Measurements from ENCODE around the gene LRRC59.

Gene LRRC59

DNA sequence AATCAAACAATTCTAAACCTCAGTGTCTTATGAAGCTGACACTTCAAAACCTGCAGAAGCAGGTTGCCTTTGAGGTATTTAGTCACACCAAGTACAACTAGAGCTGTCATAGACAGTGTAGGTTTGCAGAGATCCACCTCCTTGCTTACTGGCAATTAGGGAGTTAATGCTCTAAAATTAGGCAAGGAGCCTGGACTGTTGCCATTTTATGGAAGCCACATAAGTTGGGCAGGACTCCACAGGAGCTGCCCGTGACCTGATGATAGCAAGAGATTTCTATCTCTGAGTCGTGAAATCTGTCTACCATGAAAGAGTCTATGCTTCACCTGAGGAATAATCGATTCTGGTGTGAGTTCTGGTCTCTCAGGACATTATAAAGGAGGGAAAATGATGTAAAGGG lies 15.4 kb downstream of the LRRC59 start:
- DNase-seq = no peak

DNA sequence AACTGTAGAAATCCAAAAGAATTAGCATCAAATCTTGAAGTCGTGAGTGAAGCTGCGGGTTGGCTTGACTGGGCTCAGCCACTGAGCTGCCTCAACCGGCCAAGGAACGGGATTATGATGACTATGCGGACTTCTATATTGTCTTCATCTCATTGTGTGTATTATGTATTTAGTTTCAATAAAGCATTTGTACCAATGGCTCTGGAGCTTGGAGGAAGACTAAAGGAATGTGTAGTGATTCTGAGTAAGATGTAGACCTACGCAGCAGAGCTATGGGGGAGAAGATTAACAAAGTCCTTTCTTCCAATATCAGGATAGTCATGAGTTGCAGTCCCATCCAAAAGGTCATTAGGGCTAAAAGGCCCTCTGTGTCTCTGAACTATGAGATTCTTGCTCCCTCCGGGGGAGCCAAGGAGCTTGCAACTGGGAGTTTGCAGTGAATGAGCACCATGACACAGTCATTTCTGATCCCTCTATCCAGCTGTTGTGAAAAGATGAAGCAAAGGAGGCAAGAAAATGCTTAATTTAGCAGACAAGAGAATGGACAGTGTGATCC lies 16.0 kb downstream of the LRRC59 start:
- no peak for DNase-seq

DNA sequence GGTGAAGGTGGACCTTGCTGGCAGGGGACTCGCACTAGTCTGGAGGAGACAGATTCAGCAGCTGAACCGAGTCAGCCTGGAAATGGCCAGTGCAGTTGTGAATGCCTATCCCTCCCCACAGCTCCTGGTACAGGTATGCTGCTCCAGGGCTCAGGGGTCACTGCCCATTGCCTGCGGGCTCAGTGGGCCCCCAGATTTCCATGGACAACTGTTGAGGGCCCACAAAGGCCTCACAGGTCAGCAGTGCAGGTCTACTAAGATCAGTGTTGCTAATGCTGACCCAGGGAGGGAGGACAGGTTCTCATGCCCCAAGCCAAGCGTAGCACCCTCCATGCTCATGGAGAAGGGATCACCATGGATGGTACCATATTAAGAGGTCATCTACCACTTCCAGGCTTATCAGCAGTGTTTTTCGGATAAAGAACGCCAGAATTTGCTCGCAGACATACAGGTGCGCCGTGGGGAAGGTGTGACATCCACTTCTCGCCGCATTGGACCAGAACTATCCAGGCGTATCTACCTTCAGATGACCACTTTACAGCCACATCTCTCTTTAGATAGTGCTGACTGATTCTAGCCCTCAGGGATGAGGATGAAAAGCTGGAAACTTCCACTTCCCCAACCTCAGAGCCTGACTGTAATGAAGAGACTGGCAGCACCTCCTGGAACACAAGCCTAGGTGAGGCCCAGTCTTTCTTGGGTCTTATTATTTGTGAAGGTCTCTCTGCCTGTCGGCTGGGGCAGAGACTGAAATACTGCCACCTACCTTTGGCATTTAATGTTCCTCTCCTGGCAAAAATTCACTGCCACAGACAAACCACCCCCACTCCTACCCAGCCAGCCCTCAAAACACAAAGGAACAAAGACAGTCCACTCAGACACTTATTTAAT lies 16.7 kb downstream of the LRRC59 start:
- no peak for DNase-seq

DNA sequence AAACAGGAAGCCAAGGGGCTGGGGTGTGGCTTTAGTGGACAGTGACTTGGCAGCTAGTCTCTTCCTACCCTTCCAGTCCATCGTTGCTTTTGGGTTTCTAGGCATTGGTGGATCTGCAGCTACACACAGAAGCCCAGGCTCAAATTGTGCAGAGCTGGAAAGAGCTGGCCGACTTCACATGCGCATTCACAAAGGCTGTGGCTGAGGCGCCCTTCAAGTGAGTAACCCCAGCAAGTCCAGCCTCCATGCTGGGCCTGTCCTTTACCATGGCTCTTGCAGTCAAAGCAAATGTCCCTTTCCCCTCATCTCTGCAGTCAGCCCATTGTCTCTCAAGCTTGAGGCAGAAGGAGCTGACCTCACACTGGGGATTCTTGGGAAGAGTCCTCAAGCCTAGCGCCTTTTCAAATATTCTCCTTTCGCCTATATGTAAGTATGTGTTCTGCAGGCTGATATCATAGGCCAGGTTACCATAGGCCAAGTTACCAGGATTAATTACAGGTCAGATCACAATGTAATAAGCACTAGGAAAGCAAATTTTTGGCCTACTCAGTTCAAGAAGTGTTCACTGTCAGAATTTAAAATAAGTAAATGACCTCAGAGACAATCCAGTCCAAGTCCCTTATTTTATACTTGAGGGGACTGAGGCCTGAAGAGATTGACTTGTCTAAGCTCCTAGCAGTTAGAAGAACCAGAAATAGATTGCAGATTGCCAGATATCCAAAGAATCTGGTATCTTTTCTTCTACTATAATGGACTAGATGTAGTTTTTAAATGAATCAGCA lies 17.8 kb downstream of the LRRC59 start:
- no peak for DNase-seq

DNA sequence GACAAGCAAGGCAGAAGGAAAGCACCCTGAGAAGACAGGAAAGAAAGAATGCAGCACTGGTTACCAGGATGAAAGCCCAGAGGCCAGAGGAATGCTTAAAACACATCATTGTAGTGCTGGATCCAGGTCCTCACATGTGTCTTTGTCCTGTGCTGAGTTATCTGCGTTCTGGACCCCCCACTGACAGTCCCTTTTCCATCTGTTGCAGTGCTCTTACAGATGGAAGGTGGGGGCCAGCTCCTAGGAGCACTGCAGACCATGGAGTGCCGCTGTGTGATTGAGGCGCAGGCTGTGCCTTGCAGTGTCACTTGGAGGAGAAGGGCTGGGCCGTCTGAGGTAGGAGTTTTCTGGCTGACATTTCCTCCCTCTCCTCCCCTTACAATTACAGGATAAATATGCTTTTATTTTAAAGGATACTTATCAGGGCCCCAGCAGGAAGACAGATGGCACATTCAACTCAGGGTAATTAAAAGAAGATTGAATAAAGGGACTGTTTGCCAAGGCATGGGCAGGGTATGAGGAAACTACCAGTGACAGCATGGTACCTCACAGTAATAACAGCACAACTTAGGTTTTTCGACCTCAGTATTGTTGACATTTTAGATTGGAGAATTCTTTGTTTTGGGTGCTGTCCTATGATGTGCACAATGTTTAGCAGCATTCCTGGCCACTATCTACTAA lies 21.3 kb downstream of the LRRC59 start:
- DNase-seq = peak; percentile 54

DNA sequence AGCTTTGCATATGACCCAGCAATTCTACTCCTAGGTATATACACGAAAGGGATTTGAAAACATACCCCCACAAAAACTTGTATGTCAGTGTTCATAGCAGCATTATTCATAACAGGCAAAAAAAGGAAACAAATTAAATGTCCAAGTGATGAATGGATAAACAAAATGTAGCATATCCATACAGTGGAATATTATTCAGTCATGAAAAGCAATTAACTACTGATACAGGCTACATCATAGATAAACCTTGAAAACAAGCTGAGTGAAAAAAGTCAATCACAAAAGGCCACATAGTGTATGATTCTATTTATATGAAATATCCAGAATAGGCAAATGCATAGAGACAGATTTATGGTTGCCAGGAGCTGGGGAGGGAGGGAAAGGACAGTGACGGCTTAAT lies 23.6 kb downstream of the LRRC59 start:
- no peak for DNase-seq

DNA sequence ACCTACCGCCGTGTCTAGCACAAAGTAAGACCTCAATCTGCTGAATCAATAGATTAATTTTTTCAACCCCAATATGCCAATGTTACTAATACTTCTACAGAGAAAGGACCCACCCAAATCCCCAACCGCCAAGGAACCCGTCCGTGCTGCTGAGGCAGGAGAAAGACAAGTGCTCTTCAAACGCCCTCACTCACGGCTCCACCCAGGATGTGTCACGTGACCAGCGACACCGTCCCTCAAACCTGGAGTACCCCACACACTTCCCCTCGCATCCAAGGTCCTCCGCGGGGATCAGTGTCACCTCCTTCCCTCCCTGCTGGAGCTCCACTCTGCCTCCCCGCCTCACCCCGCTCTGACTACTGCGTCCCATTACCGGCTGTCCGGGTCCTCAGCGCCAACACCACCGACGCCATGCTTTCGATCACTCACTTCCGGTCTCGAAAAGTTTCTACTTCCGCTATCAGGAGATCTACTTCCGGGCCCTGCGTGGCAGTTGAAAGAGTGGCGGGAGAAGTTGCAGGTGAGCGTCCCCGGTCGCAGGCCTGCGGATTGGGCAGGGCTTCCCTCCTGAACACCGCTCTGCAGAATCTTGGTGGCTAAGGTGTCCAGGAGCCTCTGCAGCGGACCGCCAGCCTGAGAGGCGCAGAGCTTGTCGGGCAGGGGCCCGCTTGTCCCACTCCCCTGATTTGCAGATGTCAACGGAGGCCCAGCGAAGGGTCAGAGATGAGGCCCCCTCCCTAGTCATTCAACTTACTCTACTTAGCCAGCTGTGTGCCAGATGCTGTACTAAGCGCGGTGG lies 24.4 kb downstream of the LRRC59 start, which contains the start of the genes EME1 and MRPL27:
TSS of gene EME1 (plus strand) at position 472 of the 799 bp plus-strand sequence. CDS start 1,980 bp downstream, outside the sequence.
TSS of gene MRPL27 (minus strand) at position 427 of the 799 bp plus-strand sequence. CDS start at position 413, 14 bp downstream.
- peak; percentile 96 for DNase-seq

DNA sequence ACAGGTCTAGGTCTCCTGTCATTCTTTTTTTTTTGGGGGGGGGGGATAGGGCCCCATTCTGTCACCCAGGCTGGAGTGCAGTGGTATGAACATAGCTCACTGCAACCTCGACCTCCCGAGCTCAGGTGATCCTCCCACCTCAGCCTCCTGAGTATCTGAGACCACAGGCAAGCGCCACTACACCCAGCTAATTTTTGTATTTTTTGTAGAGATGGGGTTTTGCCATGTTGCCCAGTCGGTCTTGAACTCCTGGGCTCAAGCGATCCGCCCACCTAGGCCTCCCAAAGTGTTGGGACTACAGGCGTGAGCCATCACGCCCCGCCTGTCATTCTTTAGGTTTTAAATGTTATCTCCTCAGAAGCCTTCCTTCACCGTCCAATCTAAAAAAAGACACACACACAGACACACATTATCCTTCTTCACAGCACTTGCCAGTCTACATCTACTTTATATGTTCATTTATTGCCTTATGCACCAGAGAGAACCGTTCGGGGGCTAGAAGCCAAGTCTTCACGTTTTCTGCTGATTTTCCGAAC lies 25.0 kb downstream of the LRRC59 start:
- no peak for DNase-seq

DNA sequence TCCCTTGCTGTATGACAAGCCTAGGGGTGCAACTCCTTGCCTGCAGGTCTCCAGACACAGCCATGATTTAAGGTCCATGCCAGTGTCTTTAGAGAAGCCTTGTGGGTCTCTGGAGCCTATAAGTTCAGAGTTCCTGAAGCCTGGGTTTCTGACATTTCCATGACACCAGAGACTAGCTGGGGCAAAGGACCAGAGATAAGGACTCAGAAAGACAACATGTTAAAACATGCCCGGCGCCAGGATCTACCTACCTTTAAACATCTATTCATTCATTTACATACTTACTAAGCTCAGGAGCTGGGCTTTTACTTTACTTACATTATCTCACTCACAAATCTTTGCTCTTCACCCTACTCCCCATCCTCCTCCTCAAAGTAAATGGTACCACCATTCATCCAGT lies 25.8 kb downstream of the LRRC59 start:
- no peak for DNase-seq

DNA sequence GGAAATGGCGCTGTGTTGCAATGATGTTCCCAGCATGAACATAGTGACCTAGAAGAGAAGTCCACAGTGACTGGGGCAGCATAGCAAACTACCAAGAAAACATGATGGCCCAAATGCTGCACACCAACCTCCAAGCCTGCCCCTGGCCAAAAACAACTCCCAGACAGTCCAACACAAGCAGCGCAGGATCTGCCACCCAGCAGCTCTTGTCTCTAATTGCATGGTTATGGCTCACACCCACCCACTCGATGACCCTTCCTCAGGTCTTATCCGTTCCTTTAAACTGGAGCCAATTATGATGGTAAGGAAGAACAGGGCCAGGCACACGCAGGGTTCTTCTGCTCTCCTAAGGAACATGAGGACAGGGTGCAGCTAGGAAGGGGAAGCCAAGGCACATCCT lies 27.3 kb downstream of the LRRC59 start:
- DNase-seq = no peak

DNA sequence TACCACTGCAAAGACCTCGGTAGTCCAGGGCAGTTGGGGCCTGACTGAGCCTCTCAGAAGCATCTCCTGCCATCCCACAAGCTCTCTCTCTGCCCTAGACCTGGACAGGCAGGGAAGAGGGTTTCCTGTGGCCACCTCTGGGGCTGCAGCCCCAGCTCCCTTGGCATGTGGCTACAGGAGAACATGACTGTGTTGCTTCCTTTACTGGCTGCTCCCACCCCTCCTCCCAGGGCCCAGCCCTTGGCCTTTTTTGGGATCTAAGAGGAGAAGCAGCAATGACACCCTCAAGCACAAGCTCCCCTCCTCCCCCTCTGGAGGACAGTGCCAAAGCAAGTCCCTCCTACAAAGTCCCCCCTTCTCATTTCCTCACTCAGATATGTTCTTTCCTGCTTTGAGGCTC lies 29.9 kb downstream of the LRRC59 start:
- DNase-seq = no peak

DNA sequence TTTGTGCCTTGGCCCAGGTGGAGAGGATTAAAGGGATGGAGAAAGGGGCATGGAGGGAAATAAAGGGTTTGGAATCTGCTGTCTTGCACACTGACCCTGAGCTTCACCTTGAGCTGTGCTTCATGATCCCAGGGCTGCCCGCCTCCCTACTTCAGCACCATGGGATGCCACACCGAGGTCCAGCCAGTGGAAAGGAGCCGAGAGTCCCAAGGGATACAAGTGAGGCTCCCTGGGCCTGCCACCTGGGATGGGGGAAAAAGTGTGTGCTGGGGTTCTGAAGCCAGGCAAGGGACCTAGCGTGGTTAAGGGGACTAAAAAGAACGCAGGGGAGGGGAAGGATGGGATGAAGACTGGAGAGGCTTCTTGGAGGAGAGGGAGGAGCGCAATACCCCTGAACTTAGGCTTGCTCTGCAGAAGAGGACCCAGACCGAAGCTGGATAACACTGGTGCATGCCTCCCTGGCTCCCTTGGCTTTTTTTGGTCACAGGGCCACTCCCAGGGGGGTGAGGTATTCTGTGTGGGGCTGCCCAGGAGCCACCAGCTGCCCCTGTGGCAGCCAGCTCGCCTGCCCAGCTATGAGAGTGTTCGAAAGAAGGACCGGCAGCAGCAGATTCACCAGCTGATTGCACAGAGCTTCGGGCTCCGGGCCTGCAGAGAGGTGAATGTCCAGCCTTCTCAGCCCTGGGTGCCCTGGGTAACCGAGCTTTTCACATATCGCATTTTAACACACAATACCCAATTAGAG lies 31.5 kb downstream of the LRRC59 start:
- DNase-seq = peak; percentile 71

DNA sequence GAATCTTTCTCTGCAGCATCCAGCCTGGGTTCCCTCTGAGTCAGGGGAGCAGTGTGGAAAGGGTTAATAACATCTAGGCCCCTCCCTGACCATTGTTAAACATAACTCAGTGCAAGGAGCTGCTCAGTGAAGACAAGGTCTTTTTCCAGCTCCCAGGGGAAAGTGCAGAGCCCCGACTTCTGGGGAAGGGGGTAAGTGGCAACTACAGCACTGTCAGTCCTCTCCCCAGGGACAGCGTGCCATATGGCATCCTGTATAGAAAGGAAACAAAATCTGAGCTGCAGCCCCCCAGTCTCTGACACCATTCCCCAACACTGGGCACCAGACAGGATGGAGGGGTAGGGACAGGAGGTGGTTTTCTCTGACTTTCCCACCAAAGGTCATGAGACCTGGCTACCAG lies 32.2 kb downstream of the LRRC59 start:
- DNase-seq = peak; percentile 82

DNA sequence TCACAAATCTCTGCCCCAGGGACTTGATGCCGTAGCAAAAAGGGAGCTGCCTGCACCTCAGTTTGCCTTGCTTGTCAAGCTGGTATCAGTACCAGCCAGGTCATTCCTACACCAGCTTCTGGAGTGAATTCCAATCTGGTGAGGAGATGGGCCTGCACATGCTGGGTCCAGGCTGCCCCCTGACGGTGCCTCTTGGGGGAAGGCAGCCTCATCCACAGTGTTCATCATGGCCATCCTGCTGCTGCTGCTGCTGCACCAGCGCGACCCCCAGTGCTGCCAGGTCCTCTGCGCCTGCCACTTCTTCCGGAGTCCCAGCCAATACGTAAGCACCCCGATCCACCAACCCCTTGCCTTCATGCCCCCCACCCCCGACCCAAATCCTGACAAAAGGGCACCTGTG lies 32.6 kb downstream of the LRRC59 start:
- no peak for DNase-seq

DNA sequence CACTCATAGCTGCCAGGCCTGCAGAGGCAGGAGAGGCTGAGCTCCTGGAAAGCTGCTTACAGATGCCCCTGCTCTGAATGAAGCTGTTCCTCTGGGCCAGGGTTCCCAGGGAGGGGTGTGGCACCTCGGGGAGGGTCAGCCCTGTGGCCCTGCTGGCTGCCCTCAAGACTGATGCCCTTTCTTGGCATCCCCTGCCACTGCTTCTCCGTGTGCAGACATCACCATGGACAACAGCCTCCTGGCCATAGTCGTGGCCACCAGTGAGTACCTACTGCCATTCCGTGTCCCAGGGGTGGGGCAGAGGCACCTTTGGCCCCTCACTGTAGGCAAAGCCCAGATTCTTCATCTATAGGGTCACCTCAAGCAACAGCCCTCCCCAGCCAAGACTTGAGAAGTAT lies 33.3 kb downstream of the LRRC59 start:
- no peak for DNase-seq

DNA sequence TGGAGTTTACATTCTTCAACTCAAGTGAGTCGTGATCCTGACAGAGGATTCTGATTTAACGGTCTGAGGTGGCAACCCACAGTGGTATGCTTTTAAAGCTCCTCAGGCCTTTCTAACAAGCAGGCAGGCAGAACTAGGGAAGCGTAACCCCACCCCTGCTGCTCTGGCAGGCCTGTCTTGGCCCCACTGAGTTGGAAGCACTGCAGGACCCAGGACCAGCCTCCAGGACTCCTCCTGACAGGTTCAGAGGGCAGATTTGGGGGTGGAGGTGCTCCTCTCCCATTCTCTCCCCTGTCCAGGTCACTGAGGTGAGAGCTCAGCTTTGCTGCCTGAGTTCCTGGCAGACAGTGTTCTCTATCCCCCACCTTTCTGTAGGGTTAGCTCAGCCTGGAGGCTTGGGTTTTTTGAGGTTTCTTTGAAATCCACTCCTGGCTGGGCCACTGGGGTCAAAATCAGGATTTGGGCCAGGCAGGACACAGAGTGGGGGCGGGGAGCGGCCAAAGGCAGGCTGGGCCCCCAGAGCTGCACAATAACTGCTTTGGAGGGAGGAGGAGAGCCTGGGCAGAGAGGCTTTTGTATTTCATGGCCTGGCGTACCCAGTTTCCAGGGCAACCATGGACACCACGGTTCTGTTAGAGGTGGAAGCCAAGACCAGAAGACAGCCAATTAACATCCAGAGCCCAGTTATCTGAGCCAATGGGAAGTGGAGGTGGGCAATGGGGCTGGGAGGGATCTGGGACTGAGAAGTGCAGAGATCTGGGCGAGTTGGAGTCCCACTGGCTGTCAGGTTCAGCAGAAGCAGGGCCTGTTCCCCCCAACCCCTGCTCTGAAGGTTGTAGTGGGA lies 33.9 kb downstream of the LRRC59 start:
- no peak for DNase-seq

DNA sequence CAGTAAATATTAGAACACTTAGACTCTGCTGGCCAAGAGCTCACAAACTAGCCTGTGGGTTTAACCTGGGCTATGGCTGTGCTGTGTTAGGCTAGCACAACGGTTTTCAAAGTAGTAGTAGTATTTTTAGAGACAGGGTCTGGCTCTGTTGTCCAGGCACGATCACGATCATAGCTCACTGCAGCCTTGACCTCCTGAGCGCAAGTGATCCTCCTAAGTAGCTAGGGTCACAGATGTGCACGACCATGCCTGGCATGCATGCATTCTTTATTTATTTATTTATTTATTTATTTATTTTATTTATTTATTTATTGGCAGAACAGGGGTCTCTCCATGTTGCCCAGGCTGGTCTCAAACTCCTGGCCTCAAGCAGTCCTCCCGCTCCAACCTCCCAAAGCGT lies 34.7 kb downstream of the LRRC59 start:
- no peak for DNase-seq

DNA sequence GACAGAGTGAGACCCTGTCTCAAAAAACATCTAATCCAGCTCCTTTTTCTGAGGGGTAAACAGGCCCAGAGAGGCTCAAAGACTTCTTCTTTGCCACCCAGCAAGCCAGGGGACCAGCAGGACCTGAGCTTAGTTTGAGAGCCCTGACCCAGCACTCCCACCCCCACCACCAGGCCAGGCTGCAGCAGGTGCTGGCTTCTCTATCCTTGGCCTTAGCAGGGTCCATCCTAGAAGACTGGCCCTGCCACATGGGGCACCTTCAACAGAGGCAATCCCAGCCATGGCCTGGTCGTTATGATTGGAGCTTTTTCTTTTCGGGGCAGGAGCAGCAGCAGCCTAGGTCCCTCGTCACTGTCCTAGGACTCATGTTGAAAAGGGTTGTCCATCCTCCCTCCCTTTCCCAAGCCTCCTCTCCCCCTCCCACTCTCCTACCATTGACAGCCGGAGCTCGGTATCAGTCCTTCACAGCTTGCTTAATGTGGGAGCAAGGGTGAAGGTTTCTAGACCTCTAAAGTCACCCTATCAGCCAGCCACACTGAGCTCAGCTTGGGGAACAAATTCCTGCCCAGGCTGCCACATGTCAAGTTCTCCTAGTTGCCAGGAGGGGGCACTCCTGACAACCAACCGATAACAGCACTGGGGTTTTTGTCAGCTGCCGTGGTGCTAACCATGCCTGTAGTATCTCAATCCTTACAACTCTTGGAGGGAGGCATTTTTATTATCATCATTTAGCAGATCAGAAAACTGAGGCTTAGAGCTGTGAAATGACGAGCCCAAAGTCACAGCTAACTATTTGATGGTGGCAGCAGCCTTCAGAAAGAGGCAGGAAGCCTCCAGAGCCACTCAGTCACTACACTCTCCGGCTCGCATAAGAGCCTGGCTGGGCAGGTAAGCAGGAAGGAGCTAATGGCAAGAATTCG lies 35.5 kb downstream of the LRRC59 start:
- peak; percentile 76 for DNase-seq

Measured in NCI-H82 (cell line).